ENCODE results near the gene TLCD1. TPM values are rescaled to one million over a fixed set of nuclear protein-coding genes. Genes with fewer than 3 reads are reported as not detected.
A peak's percentile ranks its signal among the peaks of the same experiment; 100 is the strongest.

The TLCD1 gene
- total and polyA plus RNA-seq, 2 of the 8 experiments (the other 6 are each of a cell fraction or from before 2014, with no cell fraction given), result 40.7 to 128 TPM

GRCh38 chr17:28748852-28749515 lies 23.0 kb upstream of the TLCD1 start:
- Histone ChIP-seq H3K27me3 (replicated peaks in 1 of 4; ENCODE audit: control insufficient read depth in 3 of 4, extremely low read depth in 1 of 4, insufficient read depth in 3 of 4, low read length in 3 of 4) (no peaks in the 10 kb centered on the region), H3K79me1 (ENCODE audit: low read depth, low read length) (peaks cover 14% of the 10 kb centered on the region), H2BK20ac (ENCODE audit: low read length) (no peak overlapping the region), H3K23me2 (ENCODE audit: low read depth, low read length) (peaks cover 20% of the 10 kb centered on the region), H4K91ac (replicated peaks; ENCODE audit: insufficient read length, low read length) (no peak overlapping the region), H2BK5ac (ENCODE audit: low read depth, low read length) (peak overlapping the region; percentile 4; the same call in 1 of the 2 replicates), H3K36me3 (ENCODE audit: control insufficient read depth in 2 of 4, insufficient read depth in 4 of 4, low read length in 3 of 4) (peaks cover 30 to 56% (median 33%) of the 10 kb centered on the region in 4 experiments), H2AFZ (ENCODE audit: low read length) (no peak overlapping the region), H3K14ac (ENCODE audit: insufficient read length) (no peak overlapping the region), H3K79me2 (ENCODE audit: control insufficient read depth in 1 of 2, insufficient read depth in 2 of 2, low read length in 2 of 2) (peaks cover 19 to 44% of the 10 kb centered on the region in 2 experiments), H4K20me1 (replicated peaks in 1 of 2; ENCODE audit: control insufficient read depth in 1 of 2, insufficient read depth in 2 of 2, low read length in 2 of 2) (peaks cover 30 to 34% of the 10 kb centered on the region in 2 experiments), H3K18ac (ENCODE audit: extremely low read depth, low read length) (no peak overlapping the region), H2AK5ac (ENCODE audit: low read depth, low read length) (no peak overlapping the region), H3K4me2 (ENCODE audit: insufficient read depth in 1 of 2, low read depth in 2 of 2, low read length in 2 of 2) (no peak overlapping the region), H4K8ac (ENCODE audit: extremely low read depth, insufficient read depth, low read length) (no peak overlapping the region), H3K4me1 (replicated peaks in 1 of 4; ENCODE audit: control insufficient read depth in 3 of 4, insufficient read depth in 4 of 4, low read length in 3 of 4) (peaks cover 0 to 30% (median 24%) of the 10 kb centered on the region in 4 experiments; a peak in 6 of 7 replicates), H3K4ac (replicated peaks; ENCODE audit: insufficient read length, low read depth, low read length) (no peak overlapping the region), H2BK15ac (ENCODE audit: low read length) (no peak overlapping the region), H3K4me3 (ENCODE audit: extremely low read depth in 1 of 4, insufficient read depth in 2 of 4, low read depth in 3 of 4, low read length in 4 of 4) (no peak overlapping the region), H3K9ac (replicated peaks in 1 of 4; ENCODE audit: extremely low read depth in 1 of 4, low read depth in 3 of 4, low read length in 3 of 4) (no peak overlapping the region; a peak in 1 of 7 replicates), H3K9me3 (ENCODE audit: insufficient read depth in 2 of 2, low read depth in 1 of 2, low read length in 1 of 2) (no peaks in the 10 kb centered on the region), H3K23ac (ENCODE audit: insufficient read length) (no peak overlapping the region), H3K56ac (replicated peaks; ENCODE audit: insufficient read length, low read depth, low read length) (no peak overlapping the region), H4K5ac (ENCODE audit: insufficient read length, low read depth, low read length) (no peak overlapping the region), H2BK12ac (ENCODE audit: low read depth, low read length) (no peak overlapping the region), H3K27ac (ENCODE audit: low read depth, low read length) (peak overlapping the region; percentile 6; the same call in 1 of the 2 replicates), H2BK120ac (replicated peaks; ENCODE audit: low read depth, low read length) (no peak overlapping the region)
- ChIA-PET POLR2A (ENCODE audit: partially characterized antibody) (interaction anchor here (0.8 to 15.3 kb wide), 13 partner anchors 9 to 153 kb away, joined by 3 to 813 read pairs (median 5); partner anchors contain the start of genes FAM222B, NEK8, PROCA1 and RAB34), CTCF (ENCODE audit: partially characterized antibody) (interaction anchor here (0.8 to 11.7 kb wide), 15 partner anchors 14 to 396 kb away, joined by 3 to 316 read pairs (median 5); partner anchors contain the start of genes NEK8, RPL23A and TLCD1)
- 96% methylated on average over 18 of the region's 18 CpGs; no CpG with 5 or more reads in 1 of the 2 experiments for WGBS, 2 experiments (ENCODE audit: extremely low coverage in 1 of 2, insufficient coverage in 1 of 2, insufficient read length in 1 of 2, insufficient replicate concordance in 2 of 2, low coverage in 1 of 2, low lambda C conversion rate in 2 of 2, missing lambda C conversion rate in 1 of 2)
- DNase-seq (ENCODE audit: low read depth in 1 of 2, low spot score in 2 of 2) (no peak), FAIRE-seq (no peak)
- TF ChIP-seq CHD1 (IDR thresholded peaks at IDR 0.05; ENCODE audit: low read depth, low read length), result no peak
- TF ChIP-seq SP2 (IDR thresholded peaks at IDR 0.05; ENCODE audit: low read length), result no peak
